Stimulated activated CD4-positive, alpha-beta T cell treated with anti-CD3 and anti-CD28 coated beads, Interleukin-15, amount 100 ng/mL, for 48 hours (primary cell): ENCODE results near the gene SPNS3.

Source experiments
- DNase-seq, 2 donors: peaks; one replicate each; pipeline ENCODE4 v3.0.0-alpha.2; 2020; ENCODE audit warnings: low read depth in 2 of 2

SPNS3 gene

GRCh38 chr17:4525691-4526397, 92.1 kb downstream of the SPNS3 start:
- no peak for DNase-seq

- DNase-seq, result no peak
Observed at GRCh38 chr17:4527134-4527533, 93.4 kb downstream of the SPNS3 start.

GRCh38 chr17:4527566-4528125, 93.9 kb downstream of the SPNS3 start:
- DNase-seq, result no peak

- DNase-seq, result no peak
Observed at GRCh38 chr17:4529533-4530152, 95.9 kb downstream of the SPNS3 start.

GRCh38 chr17:4530799-4531730, 97.3 kb downstream of the SPNS3 start:
- no peak for DNase-seq

GRCh38 chr17:4531988-4532736, 98.4 kb downstream of the SPNS3 start:
- DNase-seq, result no peak

- DNase-seq, result no peak
Observed at GRCh38 chr17:4532860-4533522, 99.3 kb downstream of the SPNS3 start.

- DNase-seq, result no peak
Observed at GRCh38 chr17:4533523-4534504, 100.1 kb downstream of the SPNS3 start.

GRCh38 chr17:4534515-4534914, 100.8 kb downstream of the SPNS3 start:
- DNase-seq, result no peak

GRCh38 chr17:4534928-4535666, 101.4 kb downstream of the SPNS3 start:
- no peak for DNase-seq

- no peak for DNase-seq
Observed at GRCh38 chr17:4535667-4536258, 102.0 kb downstream of the SPNS3 start.

- no peak for DNase-seq
Observed at GRCh38 chr17:4536259-4536741, 102.6 kb downstream of the SPNS3 start.

- DNase-seq, result no peak
Observed at GRCh38 chr17:4536742-4537411, 103.1 kb downstream of the SPNS3 start.
